Measurements from ENCODE around the gene TEKTIP1. TPM values are rescaled to one million over a fixed set of nuclear protein-coding genes. Genes with fewer than 3 reads are reported as not detected.

TEKTIP1 gene
- polyA plus RNA-seq, 1 donor from 2014 or later: not detected

- Histone ChIP-seq H3K9ac (ENCODE audit: low read length) (no peak overlapping the region), H3K27me3 (ENCODE audit: insufficient read depth, low read depth, low read length) (no peaks in the 10 kb centered on the region), H3F3A (ENCODE audit: insufficient read depth, low read length, poor library complexity, severe bottlenecking) (no peaks in the 10 kb centered on the region), H3K36me3 (ENCODE audit: insufficient read depth, low read length) (no peaks in the 10 kb centered on the region), H3K4me2 (ENCODE audit: low read length) (no peak overlapping the region), H4K20me1 (ENCODE audit: insufficient read depth) (no peaks in the 10 kb centered on the region), H3K9me2 (ENCODE audit: insufficient read depth, low read length) (no peaks in the 10 kb centered on the region), H3K27ac (ENCODE audit: low read length) (no peak overlapping the region), H3K4me3 (ENCODE audit: low read length) (no peak overlapping the region), H2AFZ (ENCODE audit: low read depth, low read length) (no peak overlapping the region), H3K9me3 (ENCODE audit: low read length) (no peaks in the 10 kb centered on the region), H3K79me2 (replicated peaks; ENCODE audit: insufficient read depth, low read length) (no peaks in the 10 kb centered on the region)
- no peak for TF ChIP-seq POLR2AphosphoS5 (IDR thresholded peaks at IDR 0.05)
- no peak for TF ChIP-seq SMC3 (conservative IDR thresholded peaks at IDR 0.05; ENCODE audit: poor library complexity)
- no peak for TF ChIP-seq EZH2 (IDR thresholded peaks at IDR 0.05; ENCODE audit: borderline replicate concordance, insufficient read depth, low read length, poor library complexity, severe bottlenecking)
- no peak for TF ChIP-seq REST (IDR thresholded peaks at IDR 0.05; ENCODE audit: borderline replicate concordance)
- TF ChIP-seq MXI1 (conservative IDR thresholded peaks at IDR 0.05; ENCODE audit: poor library complexity, severe bottlenecking): no peak
- TF ChIP-seq RAD21 (conservative IDR thresholded peaks at IDR 0.05): no peak
- no peak for TF ChIP-seq TAF1 (IDR thresholded peaks at IDR 0.05; ENCODE audit: low read depth)
- TF ChIP-seq EP300 (conservative IDR thresholded peaks at IDR 0.05; ENCODE audit: poor library complexity, severe bottlenecking): no peak
- TF ChIP-seq CTCF (IDR thresholded peaks at IDR 0.05; ENCODE audit: poor library complexity, severe bottlenecking): no peak
These were observed 4.4 kb downstream of the TEKTIP1 start for GRCh38 chr19:3543150-3544057.

GRCh38 chr19:3544058-3544376 is 5.0 kb downstream of the TEKTIP1 start:
- Histone ChIP-seq H3K9me2 (ENCODE audit: insufficient read depth, low read length) (no peaks in the 10 kb centered on the region), H4K20me1 (ENCODE audit: insufficient read depth) (no peaks in the 10 kb centered on the region), H3K4me2 (ENCODE audit: low read length) (no peak overlapping the region), H3K27ac (ENCODE audit: low read length) (no peak overlapping the region), H3K4me3 (ENCODE audit: low read length) (no peak overlapping the region), H3K9me3 (ENCODE audit: low read length) (no peaks in the 10 kb centered on the region), H3K36me3 (ENCODE audit: insufficient read depth, low read length) (no peaks in the 10 kb centered on the region), H2AFZ (ENCODE audit: low read depth, low read length) (no peak overlapping the region), H3K9ac (ENCODE audit: low read length) (no peak overlapping the region), H3K27me3 (ENCODE audit: insufficient read depth, low read depth, low read length) (no peaks in the 10 kb centered on the region), H3K79me2 (replicated peaks; ENCODE audit: insufficient read depth, low read length) (no peaks in the 10 kb centered on the region), H3F3A (ENCODE audit: insufficient read depth, low read length, poor library complexity, severe bottlenecking) (no peaks in the 10 kb centered on the region)
- no peak for TF ChIP-seq RAD21 (conservative IDR thresholded peaks at IDR 0.05)

Data from neural cell (in vitro differentiated cells).